Omental fat pad (tissue), 4 donors: ENCODE measurements around the gene GLB1L. TPM values are rescaled to one million over a fixed set of nuclear protein-coding genes. Genes with fewer than 3 reads are reported as not detected.

Source experiments
- ATAC-seq: fragments of 150-250 bp; one replicate; pipeline ENCODE4 v1.9.1; 2016; ENCODE audit warnings: mild to moderate bottlenecking, moderate library complexity; ENCODE audit not compliant: low FRiP score
- DNase-seq: peaks from one replicate; pipeline ENCODE4 v3.0.0-alpha.2; 2019; ENCODE audit warnings: low spot score
- total RNA-seq, 4 donors: library from RNA; depleted of rRNA; stranded (reverse); fragments of >200 nt; gene quantifications; one replicate each; pipeline ENCODE4 v1.1.0, GENCODE V29; 2016
- TF ChIP-seq, protein P1 (sequence below), 3 donors: fragments of 450-650 bp; IDR thresholded peaks; one replicate each; pipeline ENCODE4 v1.5.1; 2016 to 2017; ENCODE audit warnings: antibody characterized with exemption in 3 of 3, mild to moderate bottlenecking in 3 of 3, moderate library complexity in 2 of 3

GLB1L gene
- total RNA-seq, 4 donors from 2014 or later: 9.0 to 21.9 (median 12.3) TPM

DNA sequence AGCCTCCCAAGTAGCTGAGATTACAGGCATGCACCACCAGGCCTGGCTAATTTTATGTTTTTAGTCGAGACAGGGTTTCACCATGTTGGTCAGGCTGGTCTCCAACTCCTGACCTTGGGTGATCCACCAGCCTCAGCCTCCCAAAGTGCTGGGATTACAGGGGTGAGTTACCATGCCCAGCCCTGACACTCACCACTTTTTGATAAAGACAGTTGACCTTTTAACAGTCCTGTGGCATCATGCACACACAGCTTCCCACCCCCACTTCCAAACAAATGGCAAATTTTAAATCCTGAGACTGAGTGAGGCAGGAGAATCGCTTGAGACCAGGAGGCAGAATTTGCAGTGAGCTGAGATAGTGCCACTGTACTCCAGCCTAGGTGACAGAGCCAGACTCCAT lies 27.8 kb upstream of the GLB1L start:
- TF ChIP-seq, protein P1, sequence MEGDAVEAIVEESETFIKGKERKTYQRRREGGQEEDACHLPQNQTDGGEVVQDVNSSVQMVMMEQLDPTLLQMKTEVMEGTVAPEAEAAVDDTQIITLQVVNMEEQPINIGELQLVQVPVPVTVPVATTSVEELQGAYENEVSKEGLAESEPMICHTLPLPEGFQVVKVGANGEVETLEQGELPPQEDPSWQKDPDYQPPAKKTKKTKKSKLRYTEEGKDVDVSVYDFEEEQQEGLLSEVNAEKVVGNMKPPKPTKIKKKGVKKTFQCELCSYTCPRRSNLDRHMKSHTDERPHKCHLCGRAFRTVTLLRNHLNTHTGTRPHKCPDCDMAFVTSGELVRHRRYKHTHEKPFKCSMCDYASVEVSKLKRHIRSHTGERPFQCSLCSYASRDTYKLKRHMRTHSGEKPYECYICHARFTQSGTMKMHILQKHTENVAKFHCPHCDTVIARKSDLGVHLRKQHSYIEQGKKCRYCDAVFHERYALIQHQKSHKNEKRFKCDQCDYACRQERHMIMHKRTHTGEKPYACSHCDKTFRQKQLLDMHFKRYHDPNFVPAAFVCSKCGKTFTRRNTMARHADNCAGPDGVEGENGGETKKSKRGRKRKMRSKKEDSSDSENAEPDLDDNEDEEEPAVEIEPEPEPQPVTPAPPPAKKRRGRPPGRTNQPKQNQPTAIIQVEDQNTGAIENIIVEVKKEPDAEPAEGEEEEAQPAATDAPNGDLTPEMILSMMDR (IDR thresholded peaks at IDR 0.05): no peak
- ATAC-seq: no peak
- no peak for DNase-seq

DNA sequence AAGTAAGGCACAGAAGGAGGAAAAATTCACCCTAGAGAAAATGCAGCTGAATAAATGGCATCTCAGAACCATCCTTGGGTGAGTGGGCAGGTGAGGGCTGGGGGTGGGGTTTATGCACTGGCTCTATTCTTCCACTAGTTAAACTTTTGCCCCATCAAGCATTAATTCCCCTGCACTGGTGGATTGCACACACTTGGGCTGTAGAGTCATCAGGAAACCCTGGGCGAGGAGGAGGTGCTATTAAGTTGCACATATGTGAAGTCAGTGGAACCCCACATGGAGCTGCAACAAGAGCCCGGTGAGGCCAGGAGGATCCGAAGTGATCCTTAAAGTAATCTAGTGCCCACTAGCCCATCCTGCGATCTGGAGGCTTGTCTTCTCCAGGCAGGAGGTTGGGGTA lies 27.1 kb upstream of the GLB1L start:
- TF ChIP-seq, protein P1 (IDR thresholded peaks at IDR 0.05): no peak

DNA sequence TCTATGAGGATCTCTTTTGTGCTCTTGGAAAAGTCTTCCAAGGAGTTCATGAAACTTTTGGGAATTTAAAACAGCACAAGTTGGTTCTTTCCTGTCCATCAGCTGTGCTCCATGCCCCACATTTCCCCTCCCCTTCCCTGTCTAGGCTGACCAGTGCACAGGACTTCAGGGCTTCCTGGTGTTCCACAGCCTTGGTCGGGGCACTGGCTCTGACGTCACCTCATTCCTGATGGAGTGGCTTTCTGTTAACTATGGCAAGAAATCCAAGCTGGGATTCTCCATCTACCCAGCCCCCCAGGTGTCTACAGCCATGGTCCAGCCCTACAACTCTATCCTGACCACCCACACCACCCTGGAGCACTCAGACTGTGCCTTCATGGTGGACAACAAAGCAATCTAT lies 25.8 kb upstream of the GLB1L start:
- no peak for ATAC-seq
- TF ChIP-seq, protein P1 (IDR thresholded peaks at IDR 0.05): no peak

More for the DNA sequence above, 27.1 kb upstream of the GLB1L start:
- DNase-seq: no peak
- ATAC-seq: no peak

DNA sequence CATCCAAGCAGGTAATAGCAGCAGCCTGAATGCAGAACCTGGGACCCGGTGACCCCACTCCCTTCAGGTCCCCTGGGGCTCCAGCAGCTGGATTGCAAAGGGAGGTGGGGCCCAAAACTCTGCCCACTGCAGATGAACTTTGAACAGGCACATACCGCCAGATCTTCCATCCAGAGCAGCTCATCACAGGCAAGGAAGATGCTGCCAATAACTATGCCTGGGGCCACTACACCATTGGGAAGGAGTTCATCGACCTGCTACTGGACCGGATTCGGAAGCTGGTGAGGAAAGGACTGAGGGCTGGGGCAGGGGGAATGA lies 24.8 kb upstream of the GLB1L start:
- TF ChIP-seq, protein P1 (IDR thresholded peaks at IDR 0.05): no peak
- ATAC-seq (no peak), DNase-seq (no peak)

More for the DNA sequence above, 25.8 kb upstream of the GLB1L start:
- DNase-seq: no peak

DNA sequence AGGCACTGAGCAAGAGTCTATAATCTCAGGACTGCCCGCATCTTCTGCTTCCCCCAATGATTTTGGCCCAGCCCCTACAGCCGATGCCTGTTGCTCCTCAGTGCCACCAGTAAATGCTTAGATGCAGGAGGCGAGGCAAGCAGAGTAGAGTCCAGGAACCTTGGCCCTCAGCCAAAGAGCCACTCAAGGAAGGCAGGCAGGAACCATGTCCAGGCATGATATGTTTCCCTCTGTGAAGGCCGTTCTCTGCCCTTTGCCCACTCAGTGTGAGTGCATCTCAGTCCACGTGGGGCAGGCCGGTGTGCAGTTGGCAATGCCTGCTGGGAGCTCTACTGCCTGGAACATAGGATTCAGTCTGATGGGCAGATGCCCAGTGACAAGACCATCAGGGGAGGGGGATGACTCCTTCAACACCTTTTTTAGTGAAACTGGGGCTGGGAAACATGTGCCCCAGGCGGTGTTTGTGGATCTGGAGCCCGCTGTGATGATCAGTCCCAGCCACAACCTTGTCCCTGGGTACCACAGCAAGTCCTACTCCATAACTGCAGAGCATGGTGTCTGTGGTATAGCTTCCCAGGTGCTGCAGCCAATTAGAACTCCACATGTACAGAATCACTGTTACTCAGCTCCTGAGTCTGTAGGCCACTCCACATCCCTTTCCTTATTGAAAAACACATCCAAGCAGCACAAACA lies 24.3 kb upstream of the GLB1L start:
- TF ChIP-seq, protein P1 (IDR thresholded peaks at IDR 0.05): no peak
- DNase-seq: no peak
- no peak for ATAC-seq

DNA sequence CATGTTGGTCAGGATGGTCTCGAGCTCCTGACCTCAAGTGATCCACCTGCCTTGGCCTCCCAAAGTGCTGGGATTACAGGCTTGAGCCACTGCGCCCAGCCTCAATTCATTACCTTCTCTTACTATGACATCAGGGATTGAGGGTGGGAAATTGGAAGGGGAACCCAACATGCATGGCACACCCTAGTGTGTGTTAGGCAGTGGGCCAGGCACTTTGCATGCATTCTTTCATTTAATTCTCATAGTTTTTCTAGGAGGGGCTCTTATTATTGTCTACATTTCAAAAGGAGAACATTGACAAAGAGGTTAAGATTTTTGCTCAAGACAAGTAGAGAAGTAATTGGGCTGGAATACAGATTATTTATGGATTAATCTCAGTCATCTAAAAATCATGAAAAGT lies 23.1 kb upstream of the GLB1L start:
- TF ChIP-seq, protein P1 (IDR thresholded peaks at IDR 0.05): no peak
- DNase-seq (no peak), ATAC-seq (no peak)

DNA sequence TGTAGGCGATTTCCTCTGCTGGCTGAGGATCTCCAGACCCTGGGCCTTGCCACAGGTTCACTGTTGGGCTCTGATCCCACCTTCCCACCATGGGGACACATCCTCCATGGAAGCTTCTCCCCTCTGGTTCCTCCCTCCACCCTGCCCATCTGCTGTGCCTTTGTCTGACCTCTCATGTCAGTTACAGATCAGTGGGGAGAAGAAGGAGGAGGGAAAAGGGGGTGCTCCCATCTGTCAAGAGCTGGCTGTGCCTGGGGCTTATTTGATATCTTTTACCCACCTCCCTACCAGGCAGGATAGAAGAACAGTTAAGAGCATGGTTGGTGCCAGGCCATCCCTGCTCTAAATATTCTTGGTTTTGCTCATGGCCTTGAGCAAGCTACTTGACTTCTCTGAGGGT lies 21.6 kb upstream of the GLB1L start:
- ATAC-seq (no peak), DNase-seq (no peak)
- TF ChIP-seq, protein P1 (IDR thresholded peaks at IDR 0.05): no peak
